Mesenchymal stem cell (in vitro differentiated cells and primary cell): ENCODE measurements around the gene TBCD.

Experiments used
- DNase-seq: peaks from one replicate; pipeline ENCODE4 v3.0.0-alpha.2; 2013
- H2AFZ ChIP-seq: one replicate; pipeline ENCODE4 v1.6.1; 2013; ENCODE audit warnings: low read depth, mild to moderate bottlenecking, control low read depth, inconsistent platforms, low read length, moderate library complexity
- H2AK5ac ChIP-seq: 2 replicates; pipeline ENCODE4 v1.6.1; 2013; ENCODE audit warnings: low read length, moderate library complexity, mild to moderate bottlenecking, inconsistent platforms; ENCODE audit not compliant: severe bottlenecking
- H2BK120ac ChIP-seq: one replicate; pipeline ENCODE4 v1.6.1; 2013; ENCODE audit warnings: low read depth, mild to moderate bottlenecking, inconsistent platforms, low read length, moderate library complexity
- H2BK12ac ChIP-seq, 2 experiments: one replicate each; pipeline ENCODE4 v1.6.1; 2013; ENCODE audit warnings: inconsistent platforms in 2 of 2, low read length in 2 of 2, mild to moderate bottlenecking in 2 of 2, moderate library complexity in 2 of 2, control low read depth in 1 of 2
- H2BK15ac ChIP-seq: one replicate; pipeline ENCODE4 v1.6.1; 2013; ENCODE audit warnings: mild to moderate bottlenecking, low read depth, inconsistent platforms; ENCODE audit not compliant: poor library complexity, severe bottlenecking
- H2BK5ac ChIP-seq: 2 replicates; pipeline ENCODE4 v1.6.1; 2013; ENCODE audit warnings: low read depth, mild to moderate bottlenecking, low read length, control low read depth, inconsistent platforms; ENCODE audit not compliant: poor library complexity, severe bottlenecking
- H3K14ac ChIP-seq, 2 experiments: one replicate each; pipeline ENCODE4 v1.6.1; 2013; ENCODE audit warnings: inconsistent platforms in 2 of 2, low read length in 2 of 2, control low read depth in 1 of 2, mild to moderate bottlenecking in 1 of 2, moderate library complexity in 1 of 2
- H3K18ac ChIP-seq, 2 experiments: one replicate each; pipeline ENCODE4 v1.6.1; 2013; ENCODE audit warnings: inconsistent platforms in 2 of 2, low read length in 2 of 2, control low read depth in 1 of 2, low read depth in 1 of 2, mild to moderate bottlenecking in 1 of 2
- H3K23ac ChIP-seq, 2 experiments: one replicate each; pipeline ENCODE4 v1.6.1; 2013; ENCODE audit warnings: inconsistent platforms in 2 of 2, low read length in 2 of 2, mild to moderate bottlenecking in 2 of 2, moderate library complexity in 2 of 2, control low read depth in 1 of 2
- H3K27ac ChIP-seq: 2 replicates; pipeline ENCODE4 v1.5.1; 2013; ENCODE audit warnings: mild to moderate bottlenecking, moderate library complexity, low read length, control low read depth, inconsistent platforms; ENCODE audit not compliant: poor library complexity, severe bottlenecking
- H3K27me3 ChIP-seq, 2 experiments: 2 replicates each; pipeline versions ENCODE4 v1.6.1 to v1.7.0; 2013; ENCODE audit warnings: low read length in 2 of 2, mild to moderate bottlenecking in 2 of 2, moderate library complexity in 2 of 2, control low read depth in 1 of 2, inconsistent platforms in 1 of 2; ENCODE audit not compliant: control insufficient read depth in 1 of 2, insufficient read depth in 1 of 2
- H3K36me3 ChIP-seq, 2 experiments: 2 replicates each; pipeline versions ENCODE4 v1.6.1 to v1.7.0; 2013; ENCODE audit warnings: low read length in 2 of 2, control low read depth in 1 of 2, inconsistent platforms in 1 of 2, low read depth in 1 of 2, mild to moderate bottlenecking in 1 of 2; ENCODE audit not compliant: insufficient read depth in 2 of 2, control insufficient read depth in 1 of 2
- H3K4ac ChIP-seq, 2 experiments: one replicate each; pipeline ENCODE4 v1.6.1; 2013; ENCODE audit warnings: inconsistent platforms in 2 of 2, low read length in 2 of 2, mild to moderate bottlenecking in 2 of 2, moderate library complexity in 2 of 2, control low read depth in 1 of 2, low read depth in 1 of 2
- H3K4me1 ChIP-seq: 2 replicates; pipeline ENCODE4 v1.6.1; 2013; ENCODE audit warnings: low read depth, low read length, control low read depth; ENCODE audit not compliant: control insufficient read depth, insufficient read depth
- H3K4me2 ChIP-seq: 2 replicates; pipeline ENCODE4 v1.6.1; 2013; ENCODE audit warnings: low read length, mild to moderate bottlenecking, inconsistent platforms; ENCODE audit not compliant: poor library complexity, severe bottlenecking
- H3K4me3 ChIP-seq, 2 experiments: 2 replicates each; pipeline versions ENCODE4 v1.5.1 to v1.7.0; 2013; ENCODE audit warnings: low read length in 2 of 2, mild to moderate bottlenecking in 2 of 2, control low read depth in 1 of 2, low read depth in 1 of 2; ENCODE audit not compliant: insufficient read depth in 1 of 2
- H3K79me1 ChIP-seq: replicated peaks from 2 replicates; pipeline ENCODE4 v1.6.1; 2013; ENCODE audit warnings: mild to moderate bottlenecking, control low read depth, low read length, inconsistent platforms; ENCODE audit not compliant: poor library complexity, severe bottlenecking
- H3K9ac ChIP-seq: 2 replicates; pipeline ENCODE4 v1.7.0; 2013; ENCODE audit warnings: mild to moderate bottlenecking, low read length, moderate library complexity
- H3K9me3 ChIP-seq: 2 replicates; pipeline ENCODE4 v1.7.0; 2013; ENCODE audit warnings: mild to moderate bottlenecking, low read length; ENCODE audit not compliant: control insufficient read depth
- H4K8ac ChIP-seq: one replicate; pipeline ENCODE4 v1.6.1; 2013; ENCODE audit warnings: inconsistent platforms, mild to moderate bottlenecking, low read length, moderate library complexity
- H4K91ac ChIP-seq: one replicate; pipeline ENCODE4 v1.6.1; 2013; ENCODE audit warnings: mild to moderate bottlenecking, low read length, inconsistent platforms
- WGBS: methylation state at CpG from one replicate; pipeline ENCODE4 v1.1.7; 2013; ENCODE audit warnings: mixed read lengths; 5-methylcytosine and 5-hydroxymethylcytosine counted together

The TBCD gene

GRCh38 chr17:82948957-82949356, 197.1 kb downstream of the TBCD start:
- H3K4me3 ChIP-seq: no peak overlapping the region
- no peaks in the 10 kb centered on the region for H3K4me1 ChIP-seq
- H3K4me2 ChIP-seq: no peak overlapping the region
- no peak for DNase-seq
- no peak overlapping the region for H4K8ac ChIP-seq
- no peak overlapping the region for H2BK5ac ChIP-seq
- H3K27ac ChIP-seq: no peak overlapping the region
- no peak overlapping the region for H3K23ac ChIP-seq
- H3K4ac ChIP-seq: no peak overlapping the region
- H2AK5ac ChIP-seq: no peak overlapping the region
- no peak overlapping the region for H3K9ac ChIP-seq
- no peak overlapping the region for H2BK120ac ChIP-seq
- H4K91ac ChIP-seq: no peak overlapping the region
- H3K9me3 ChIP-seq: peaks cover 69% of the 10 kb centered on the region
- H3K18ac ChIP-seq: no peak overlapping the region
- peaks cover 2% of the 10 kb centered on the region for H3K79me1 ChIP-seq
- H3K14ac ChIP-seq: no peak overlapping the region
- H2BK15ac ChIP-seq: no peak overlapping the region
- H3K36me3 ChIP-seq: peaks cover 33 to 46% of the 10 kb centered on the region in 2 experiments
- H2AFZ ChIP-seq: no peak overlapping the region
- H2BK12ac ChIP-seq: no peak overlapping the region
- no peaks in the 10 kb centered on the region for H3K27me3 ChIP-seq
- 98% methylated on average over 4 of the region's 5 CpGs for WGBS

- no peak overlapping the region for H2AFZ ChIP-seq
- H2BK12ac ChIP-seq: no peak overlapping the region
- H3K4me1 ChIP-seq: no peaks in the 10 kb centered on the region
- H2BK120ac ChIP-seq: no peak overlapping the region
- H3K4me2 ChIP-seq: no peak overlapping the region
- 97% methylated on average over 20 of the region's 20 CpGs for WGBS
- no peak overlapping the region for H3K4me3 ChIP-seq
- no peak overlapping the region for H3K4ac ChIP-seq
- no peak overlapping the region for H2BK5ac ChIP-seq
- H3K14ac ChIP-seq: no peak overlapping the region
- no peak overlapping the region for H3K9ac ChIP-seq
- H3K18ac ChIP-seq: no peak overlapping the region
- H2AK5ac ChIP-seq: no peak overlapping the region
- no peak overlapping the region for H4K8ac ChIP-seq
- peaks cover 2% of the 10 kb centered on the region for H3K79me1 ChIP-seq
- H2BK15ac ChIP-seq: no peak overlapping the region
- no peaks in the 10 kb centered on the region for H3K27me3 ChIP-seq
- peaks cover 29 to 42% of the 10 kb centered on the region in 2 experiments for H3K36me3 ChIP-seq
- H3K9me3 ChIP-seq: peaks cover 67% of the 10 kb centered on the region
- H3K27ac ChIP-seq: no peak overlapping the region
- DNase-seq: no peak
- H3K23ac ChIP-seq: no peak overlapping the region
- no peak overlapping the region for H4K91ac ChIP-seq
Observed at GRCh38 chr17:82949361-82949760, 197.5 kb downstream of the TBCD start.

GRCh38 chr17:82949984-82950383, 198.1 kb downstream of the TBCD start:
- Histone ChIP-seq H2BK12ac (no peak overlapping the region), H3K4me2 (no peak overlapping the region), H2BK5ac (no peak overlapping the region), H4K8ac (no peak overlapping the region), H3K23ac (no peak overlapping the region), H2BK15ac (no peak overlapping the region), H3K9me3 (peaks cover 65% of the 10 kb centered on the region), H3K27ac (no peak overlapping the region), H3K27me3 (no peaks in the 10 kb centered on the region), H2AFZ (no peak overlapping the region), H3K9ac (no peak overlapping the region), H3K4me1 (no peaks in the 10 kb centered on the region), H3K36me3 (peaks cover 26 to 36% of the 10 kb centered on the region in 2 experiments), H3K4ac (no peak overlapping the region), H2BK120ac (no peak overlapping the region), H3K14ac (no peak overlapping the region), H3K4me3 (no peak overlapping the region), H3K18ac (no peak overlapping the region), H4K91ac (no peak overlapping the region), H3K79me1 (peaks cover 2% of the 10 kb centered on the region), H2AK5ac (no peak overlapping the region)
- no peak for DNase-seq
- WGBS: 98% methylated on average over 10 of the region's 10 CpGs

- 87% methylated on average over 18 of the region's 18 CpGs for WGBS
- H2BK15ac ChIP-seq: no peak overlapping the region
- H3K27ac ChIP-seq: no peak overlapping the region
- H2BK12ac ChIP-seq: no peak overlapping the region
- peaks cover 26 to 30% of the 10 kb centered on the region in 2 experiments for H3K36me3 ChIP-seq
- H3K4me3 ChIP-seq: no peak overlapping the region
- H3K27me3 ChIP-seq: no peaks in the 10 kb centered on the region
- no peak overlapping the region for H2AFZ ChIP-seq
- no peak overlapping the region for H3K4ac ChIP-seq
- H2BK5ac ChIP-seq: no peak overlapping the region
- H2BK120ac ChIP-seq: no peak overlapping the region
- no peak overlapping the region for H4K91ac ChIP-seq
- H3K79me1 ChIP-seq: peaks cover 2% of the 10 kb centered on the region
- no peak overlapping the region for H3K18ac ChIP-seq
- no peak overlapping the region for H4K8ac ChIP-seq
- H3K9ac ChIP-seq: no peak overlapping the region
- H3K14ac ChIP-seq: no peak overlapping the region
- H3K23ac ChIP-seq: no peak overlapping the region
- H2AK5ac ChIP-seq: no peak overlapping the region
- no peaks in the 10 kb centered on the region for H3K4me1 ChIP-seq
- peaks cover 64% of the 10 kb centered on the region for H3K9me3 ChIP-seq
- no peak overlapping the region for H3K4me2 ChIP-seq
- no peak for DNase-seq
Observed at GRCh38 chr17:82950525-82951102, 198.7 kb downstream of the TBCD start.
